Neuronal stem cell (in vitro differentiated cells): ENCODE data around the gene MUC4.
"Not testable (repeated sequence)": the region's sequence is repeated elsewhere in the genome, so short reads cannot be mapped to it uniquely, and the experiment has no call there.

ENCODE experiments used
- DNase-seq: peaks from one replicate; pipeline ENCODE4 v3.0.0-alpha.2; 2013; ENCODE audit warnings: low spot score
- H2AFZ ChIP-seq: one replicate; pipeline ENCODE4 v1.6.1; 2013; ENCODE audit warnings: mild to moderate bottlenecking, low read length, inconsistent platforms
- H2AK5ac ChIP-seq: 2 replicates; pipeline ENCODE4 v1.6.1; 2013; ENCODE audit warnings: low read depth, mild to moderate bottlenecking, inconsistent platforms, low read length, moderate library complexity, mixed read lengths
- H2BK120ac ChIP-seq: 2 replicates; pipeline ENCODE4 v1.6.1; 2013; ENCODE audit warnings: low read depth, mild to moderate bottlenecking, inconsistent platforms, low read length, moderate library complexity, mixed read lengths
- H2BK12ac ChIP-seq: one replicate; pipeline ENCODE4 v1.6.1; 2013; ENCODE audit warnings: low read length, inconsistent platforms
- H2BK15ac ChIP-seq: 2 replicates; pipeline ENCODE4 v1.6.1; 2013; ENCODE audit warnings: mild to moderate bottlenecking, low read length, inconsistent platforms, mixed read lengths
- H2BK5ac ChIP-seq: one replicate; pipeline ENCODE4 v1.6.1; 2013; ENCODE audit warnings: inconsistent platforms, mild to moderate bottlenecking, low read length, moderate library complexity
- H3K14ac ChIP-seq: one replicate; pipeline ENCODE4 v1.6.1; 2013; ENCODE audit warnings: low read length, inconsistent platforms
- H3K18ac ChIP-seq: 2 replicates; pipeline ENCODE4 v1.6.1; 2013; ENCODE audit warnings: low read length, inconsistent platforms
- H3K23ac ChIP-seq: 2 replicates; pipeline ENCODE4 v1.6.1; 2013; ENCODE audit warnings: low read depth, mild to moderate bottlenecking, mixed read lengths, low read length, inconsistent platforms; ENCODE audit not compliant: poor library complexity
- H3K27ac ChIP-seq: replicated peaks from 3 replicates; pipeline ENCODE4 v1.5.1; 2013; ENCODE audit warnings: low read length, inconsistent platforms
- H3K27me3 ChIP-seq, 3 experiments: 2 replicates each; pipeline ENCODE4 v1.6.1; 2013; ENCODE audit warnings: low read length in 3 of 3, mild to moderate bottlenecking in 2 of 3, inconsistent platforms in 1 of 3, low read depth in 1 of 3, mixed read lengths in 1 of 3, moderate library complexity in 1 of 3; ENCODE audit not compliant: control insufficient read depth in 3 of 3, insufficient read depth in 3 of 3
- H3K36me3 ChIP-seq, 2 donors: replicated peaks in 1 of 2; 2 replicates each; pipeline ENCODE4 v1.6.1; 2013; ENCODE audit warnings: low read length in 2 of 2; ENCODE audit not compliant: control insufficient read depth in 2 of 2, insufficient read depth in 2 of 2
- H3K4ac ChIP-seq: 2 replicates; pipeline ENCODE4 v1.6.1; 2013; ENCODE audit warnings: inconsistent platforms, mild to moderate bottlenecking, low read length, moderate library complexity
- H3K4me1 ChIP-seq, 2 donors: 1 replicate in 1 of 2; 2 replicates in 1 of 2; pipeline ENCODE4 v1.6.1; 2013; ENCODE audit warnings: low read length in 2 of 2, low read depth in 1 of 2; ENCODE audit not compliant: control insufficient read depth in 2 of 2, insufficient read depth in 1 of 2
- H3K4me2 ChIP-seq: one replicate; pipeline ENCODE4 v1.6.1; 2013; ENCODE audit warnings: mild to moderate bottlenecking, low read length, inconsistent platforms; ENCODE audit not compliant: insufficient read depth, poor library complexity, severe bottlenecking
- H3K4me3 ChIP-seq, 2 donors: 2 replicates each; pipeline ENCODE4 v1.5.1; 2013; ENCODE audit warnings: low read length in 2 of 2, mild to moderate bottlenecking in 2 of 2, inconsistent platforms in 1 of 2, moderate library complexity in 1 of 2
- H3K79me1 ChIP-seq: one replicate; pipeline ENCODE4 v1.6.1; 2013; ENCODE audit warnings: low read depth, mild to moderate bottlenecking, inconsistent platforms, low read length, moderate library complexity
- H3K9ac ChIP-seq: one replicate; pipeline ENCODE4 v1.6.1; 2013; ENCODE audit warnings: mild to moderate bottlenecking, low read depth, low read length, inconsistent platforms; ENCODE audit not compliant: poor library complexity
- H3K9me3 ChIP-seq, 2 donors: replicated peaks in 1 of 2; 2 replicates each; pipeline versions ENCODE3 to v1.6.1; 2013; ENCODE audit warnings: low read length in 2 of 2, mild to moderate bottlenecking in 2 of 2, inconsistent platforms in 1 of 2, low read depth in 1 of 2, mixed read lengths in 1 of 2, moderate library complexity in 1 of 2; ENCODE audit not compliant: control insufficient read depth in 2 of 2, insufficient read depth in 1 of 2
- H4K8ac ChIP-seq: one replicate; pipeline ENCODE4 v1.6.1; 2013; ENCODE audit warnings: low read depth, mild to moderate bottlenecking, inconsistent platforms, low read length, moderate library complexity
- H4K91ac ChIP-seq: one replicate; pipeline ENCODE4 v1.6.1; 2013; ENCODE audit warnings: low read length, low read depth, mild to moderate bottlenecking, inconsistent platforms; ENCODE audit not compliant: poor library complexity
- WGBS, 2 donors: extraction: QIAGEN DNeasy Blood & Tissue Kit; methylation state at CpG; one replicate each; pipeline ENCODE4 v1.1.7; 2013; ENCODE audit warnings: missing lambda C conversion rate in 2 of 2, mixed read lengths in 1 of 2; ENCODE audit not compliant: insufficient read length in 2 of 2, insufficient replicate concordance in 1 of 2; ENCODE audit errors: extremely low coverage in 2 of 2; 5-methylcytosine and 5-hydroxymethylcytosine counted together

MUC4 gene

DNA sequence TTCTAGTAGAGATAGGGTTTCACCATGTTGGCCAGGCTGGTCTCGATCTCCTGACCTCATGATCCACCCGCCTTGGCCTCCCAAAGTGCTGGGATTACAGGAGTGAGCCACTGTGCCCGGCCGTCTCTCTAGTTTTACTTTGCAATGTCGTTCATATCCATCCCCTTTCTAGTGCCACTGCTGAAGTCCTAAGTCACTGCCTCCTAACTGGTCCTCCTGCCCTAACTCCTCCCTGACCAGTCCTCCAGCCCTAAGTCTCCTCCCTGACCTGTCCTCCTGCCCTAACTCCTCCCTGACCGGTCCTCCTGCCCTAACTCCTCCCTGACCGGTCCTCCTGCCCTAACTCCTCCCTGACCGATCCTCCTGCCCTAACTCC lies 99.2 kb downstream of the MUC4 start:
- H3K79me1 ChIP-seq, H2AK5ac ChIP-seq, H3K9ac ChIP-seq, H3K4me1 ChIP-seq, H3K23ac ChIP-seq, DNase-seq, H2AFZ ChIP-seq, H3K36me3 ChIP-seq, H3K18ac ChIP-seq, H3K4me2 ChIP-seq, H3K4me3 ChIP-seq, H2BK5ac ChIP-seq, H3K4ac ChIP-seq, H2BK120ac ChIP-seq, H2BK12ac ChIP-seq, H3K14ac ChIP-seq, H3K27ac ChIP-seq, H4K8ac ChIP-seq, H3K9me3 ChIP-seq, H2BK15ac ChIP-seq, H4K91ac ChIP-seq: not testable (repeated sequence)
- peaks cover 0 to 18% (median 0%) of the 10 kb centered on the region in 3 experiments for H3K27me3 ChIP-seq
- no CpG with 5 or more reads among the region's 8 CpGs for WGBS, 2 donors

DNA sequence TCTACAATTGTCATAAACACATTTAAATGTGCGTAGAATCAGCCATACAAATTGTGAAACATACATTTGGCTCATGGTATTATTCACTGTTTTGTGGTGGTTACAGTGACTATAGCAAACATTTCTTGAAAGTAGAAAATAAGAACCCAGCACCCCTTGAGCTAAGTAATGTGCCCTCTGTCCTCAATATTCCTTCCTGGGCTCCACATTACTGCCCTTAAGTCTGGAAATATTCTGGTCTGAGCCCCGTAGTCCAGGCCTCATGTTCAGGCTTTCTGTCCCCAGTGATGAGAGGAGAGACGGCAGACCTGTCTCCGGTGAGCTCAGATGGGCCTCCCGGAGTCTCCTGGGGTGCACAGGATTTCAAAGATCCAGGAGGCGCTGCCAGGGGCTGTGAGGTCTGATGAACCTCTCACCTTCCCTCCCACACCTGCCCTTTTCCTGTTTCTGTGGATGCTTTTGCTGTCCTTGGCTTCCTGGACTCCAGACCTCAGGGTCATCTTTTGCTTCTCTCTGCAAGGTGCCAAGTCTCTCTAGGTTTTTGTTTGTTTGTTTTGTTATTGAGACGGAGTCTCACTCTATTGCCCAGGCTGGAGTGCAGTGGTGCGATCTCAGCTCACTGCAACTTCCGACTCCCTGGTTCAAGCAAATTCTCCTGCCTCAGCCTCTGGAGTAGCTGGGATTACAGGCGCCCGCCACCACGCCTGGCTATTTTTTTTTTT lies 99.8 kb downstream of the MUC4 start:
- Histone ChIP-seq H2BK15ac (no peak overlapping the region), H3K36me3 (no peaks in the 10 kb centered on the region), H3K9me3 (peaks cover 0 to 5% of the 10 kb centered on the region in 2 donors), H2BK120ac (no peak overlapping the region), H3K4me3 (no peak overlapping the region), H4K91ac (no peak overlapping the region), H3K9ac (no peak overlapping the region), H3K27ac (no peak overlapping the region), H3K14ac (no peak overlapping the region), H3K4me2 (no peak overlapping the region), H3K23ac (no peak overlapping the region), H2BK12ac (no peak overlapping the region), H2AK5ac (no peak overlapping the region), H2BK5ac (no peak overlapping the region), H3K27me3 (peaks cover 0 to 14% (median 0%) of the 10 kb centered on the region in 3 experiments), H3K4ac (no peak overlapping the region), H2AFZ (no peak overlapping the region), H3K18ac (no peak overlapping the region), H4K8ac (no peak overlapping the region), H3K79me1 (no peaks in the 10 kb centered on the region), H3K4me1 (peaks cover 0 to 1% of the 10 kb centered on the region in 2 donors)
- WGBS, 2 donors: no CpG with 5 or more reads among the region's 12 CpGs
- DNase-seq: no peak

DNA sequence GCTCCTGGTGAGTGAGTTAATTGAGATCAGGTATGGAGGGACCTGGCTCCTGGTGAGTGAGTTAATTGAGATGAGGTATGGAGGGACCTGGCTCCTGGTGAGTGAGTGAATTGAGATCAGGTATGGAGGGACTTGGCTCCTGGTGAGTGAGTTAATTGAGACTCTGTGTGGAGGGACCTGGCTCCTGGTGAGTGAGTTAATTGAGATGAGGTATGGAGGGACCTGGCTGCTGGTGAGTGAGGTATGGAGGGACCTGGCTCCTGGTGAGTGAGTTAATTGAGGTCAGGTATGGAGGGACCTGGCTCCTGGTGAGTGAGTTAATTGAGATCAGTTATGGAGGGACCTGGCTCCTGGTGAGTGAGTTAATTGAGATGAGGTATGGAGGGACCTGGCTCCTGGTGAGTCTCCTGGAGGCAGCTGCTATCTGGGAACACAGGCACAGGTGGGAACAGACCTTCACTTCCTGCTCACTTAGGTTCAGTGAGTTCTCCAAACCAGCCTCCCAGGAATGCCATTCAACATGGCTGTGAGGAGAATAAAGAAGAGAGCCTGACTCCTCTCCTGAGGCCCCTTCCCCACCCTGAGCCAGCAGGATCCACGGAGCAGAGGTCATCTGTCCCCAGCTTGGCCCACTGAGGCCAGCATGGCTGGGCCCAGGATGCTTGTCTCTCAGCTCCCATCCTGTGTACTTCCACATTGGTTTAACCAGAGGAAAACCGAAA lies 100.5 kb downstream of the MUC4 start:
- H4K91ac ChIP-seq, H3K9me3 ChIP-seq, H3K4me1 ChIP-seq, H3K79me1 ChIP-seq, H3K14ac ChIP-seq, H3K27me3 ChIP-seq, H2BK12ac ChIP-seq, H3K4me3 ChIP-seq, H3K18ac ChIP-seq, H3K27ac ChIP-seq, H2BK5ac ChIP-seq, H2BK15ac ChIP-seq, H3K4me2 ChIP-seq, H2AFZ ChIP-seq, H2AK5ac ChIP-seq, H3K4ac ChIP-seq, H2BK120ac ChIP-seq, DNase-seq, H3K36me3 ChIP-seq, H4K8ac ChIP-seq, H3K9ac ChIP-seq, H3K23ac ChIP-seq: not testable (repeated sequence)
- no CpG with 5 or more reads among the region's 2 CpGs for WGBS, 2 donors

DNA sequence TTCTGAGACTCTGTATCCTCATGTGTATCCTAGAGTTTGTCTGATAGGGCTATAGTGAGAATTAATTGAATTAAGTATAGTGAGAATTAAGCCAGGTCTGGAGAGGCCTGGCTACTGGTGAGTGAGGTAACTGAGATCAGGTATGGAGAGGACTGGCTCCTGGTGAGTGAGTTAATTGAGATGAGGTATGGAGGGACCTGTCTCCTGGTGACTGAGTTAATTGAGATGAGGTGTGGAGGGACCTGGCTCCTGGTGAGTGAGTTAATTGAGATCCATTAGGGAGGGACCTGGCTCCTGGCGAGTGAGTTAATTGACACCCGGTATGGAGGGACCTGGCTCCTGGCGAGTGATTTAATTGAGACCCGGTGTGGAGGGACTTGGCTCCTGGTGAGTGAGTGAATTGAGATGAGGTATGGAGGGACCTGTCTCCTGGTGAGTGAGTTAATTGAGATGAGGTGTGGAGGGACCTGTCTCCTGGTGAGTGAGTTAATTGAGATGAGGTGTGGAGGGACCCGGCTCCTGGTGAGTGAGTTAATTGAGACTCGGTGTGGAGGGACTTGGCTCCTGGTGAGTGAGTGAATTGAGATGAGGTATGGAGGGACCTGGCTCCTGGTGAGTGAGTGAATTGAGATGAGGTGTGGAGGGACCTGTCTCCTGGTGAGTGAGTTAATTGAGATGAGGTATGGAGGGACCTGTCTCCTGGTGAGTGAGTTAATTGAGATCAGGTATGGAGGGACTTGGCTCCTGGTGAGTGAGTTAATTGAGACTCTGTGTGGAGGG lies 101.4 kb downstream of the MUC4 start:
- H3K18ac ChIP-seq, H2BK15ac ChIP-seq, H3K14ac ChIP-seq, DNase-seq, H4K8ac ChIP-seq, H3K23ac ChIP-seq, H3K9ac ChIP-seq, H4K91ac ChIP-seq, H2BK5ac ChIP-seq, H3K36me3 ChIP-seq, H2BK120ac ChIP-seq, H2BK12ac ChIP-seq, H3K4ac ChIP-seq, H2AK5ac ChIP-seq, H3K4me3 ChIP-seq, H3K27ac ChIP-seq, H3K27me3 ChIP-seq, H3K9me3 ChIP-seq, H3K4me2 ChIP-seq, H3K79me1 ChIP-seq, H2AFZ ChIP-seq, H3K4me1 ChIP-seq: not testable (repeated sequence)
- WGBS, 2 donors: no CpG with 5 or more reads among the region's 6 CpGs
